Breast epithelium (tissue), 3 donors: ENCODE measurements around the gene SIDT2.

Experiments used
- POLR2A ChIP-seq: fragments of 450-650 bp; IDR thresholded peaks from one replicate; pipeline ENCODE4 v1.6.1; 2016; ENCODE audit warnings: antibody characterized with exemption, mild to moderate bottlenecking, moderate library complexity
- TF ChIP-seq, protein P1 (sequence below), 3 donors: fragments of 450-650 bp; IDR thresholded peaks; one replicate each; pipeline ENCODE4 v1.5.1; 2016 to 2017; ENCODE audit warnings: antibody characterized with exemption in 3 of 3, mild to moderate bottlenecking in 3 of 3, moderate library complexity in 3 of 3

GRCh38 chr11:117232092-117232878 is 53.7 kb downstream of the SIDT2 start, which contains the start of gene RNF214:
- no peak for TF ChIP-seq POLR2A
- TF ChIP-seq, protein P1, sequence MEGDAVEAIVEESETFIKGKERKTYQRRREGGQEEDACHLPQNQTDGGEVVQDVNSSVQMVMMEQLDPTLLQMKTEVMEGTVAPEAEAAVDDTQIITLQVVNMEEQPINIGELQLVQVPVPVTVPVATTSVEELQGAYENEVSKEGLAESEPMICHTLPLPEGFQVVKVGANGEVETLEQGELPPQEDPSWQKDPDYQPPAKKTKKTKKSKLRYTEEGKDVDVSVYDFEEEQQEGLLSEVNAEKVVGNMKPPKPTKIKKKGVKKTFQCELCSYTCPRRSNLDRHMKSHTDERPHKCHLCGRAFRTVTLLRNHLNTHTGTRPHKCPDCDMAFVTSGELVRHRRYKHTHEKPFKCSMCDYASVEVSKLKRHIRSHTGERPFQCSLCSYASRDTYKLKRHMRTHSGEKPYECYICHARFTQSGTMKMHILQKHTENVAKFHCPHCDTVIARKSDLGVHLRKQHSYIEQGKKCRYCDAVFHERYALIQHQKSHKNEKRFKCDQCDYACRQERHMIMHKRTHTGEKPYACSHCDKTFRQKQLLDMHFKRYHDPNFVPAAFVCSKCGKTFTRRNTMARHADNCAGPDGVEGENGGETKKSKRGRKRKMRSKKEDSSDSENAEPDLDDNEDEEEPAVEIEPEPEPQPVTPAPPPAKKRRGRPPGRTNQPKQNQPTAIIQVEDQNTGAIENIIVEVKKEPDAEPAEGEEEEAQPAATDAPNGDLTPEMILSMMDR (IDR thresholded peaks at IDR 0.05): peak; percentile 76 to 99 (median 81)
